Stimulated activated CD8-positive, alpha-beta memory T cell treated with anti-CD3 and anti-CD28 coated beads, Interleukin-4, amount 100 ng/mL, for 4 hours (primary cell): ENCODE data around the gene WEE1.
"Not testable (repeated sequence)": the region's sequence is repeated elsewhere in the genome, so short reads cannot be mapped to it uniquely, and the experiment has no call there.

Experiments used
- DNase-seq, 2 donors: peaks; one replicate each; pipeline ENCODE4 v3.0.0-alpha.2; 2020; ENCODE audit warnings: low read depth in 2 of 2, low spot score in 1 of 2

WEE1 gene

GRCh38 chr11:9573052-9573774 is at the start of gene WEE1:
TSS of gene WEE1 (plus strand) at chr11:9573670. CDS start at chr11:9573934, 264 bp downstream.
- DNase-seq = peak; percentile 88 to 94

DNA sequence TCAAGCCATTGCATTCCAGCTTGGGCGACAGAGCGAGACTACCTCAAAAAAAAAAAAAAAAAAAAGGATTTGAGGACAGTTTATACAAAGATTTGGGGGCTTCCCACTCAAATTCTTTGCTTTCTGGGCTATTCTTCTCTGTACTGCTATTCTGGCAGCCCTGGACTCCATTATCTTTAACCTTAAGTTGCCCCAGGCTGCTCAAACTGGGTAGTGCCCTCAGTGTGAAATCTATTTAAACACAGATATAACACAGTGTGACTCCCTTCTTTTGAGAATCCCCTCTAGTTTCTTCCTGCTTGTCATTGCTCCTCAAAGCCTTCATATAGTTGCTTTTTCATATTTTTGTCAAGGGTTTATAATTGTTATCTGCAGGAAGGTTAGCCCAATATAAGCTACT is 49.5 kb upstream of the WEE1 start:
- no peak for DNase-seq

DNA sequence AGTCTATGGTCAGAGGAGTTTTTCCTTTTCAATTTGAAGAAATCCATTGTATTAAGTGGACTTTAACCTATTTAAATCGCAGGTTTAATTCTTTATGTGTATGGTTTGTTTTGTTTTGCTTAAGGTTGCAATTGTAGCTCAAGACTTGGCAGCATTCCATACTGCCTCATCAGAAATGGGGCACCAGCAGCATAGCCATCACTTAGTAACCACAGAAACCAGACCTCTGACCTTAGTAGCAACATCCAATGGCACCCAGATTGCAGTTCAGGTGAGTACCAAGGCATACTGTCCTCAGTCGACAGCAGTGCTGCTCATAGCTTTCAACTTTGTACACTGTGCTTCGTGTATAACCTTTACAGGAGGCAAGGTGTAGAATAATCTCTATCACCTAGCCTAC is 48.4 kb upstream of the WEE1 start:
- no peak for DNase-seq

DNA sequence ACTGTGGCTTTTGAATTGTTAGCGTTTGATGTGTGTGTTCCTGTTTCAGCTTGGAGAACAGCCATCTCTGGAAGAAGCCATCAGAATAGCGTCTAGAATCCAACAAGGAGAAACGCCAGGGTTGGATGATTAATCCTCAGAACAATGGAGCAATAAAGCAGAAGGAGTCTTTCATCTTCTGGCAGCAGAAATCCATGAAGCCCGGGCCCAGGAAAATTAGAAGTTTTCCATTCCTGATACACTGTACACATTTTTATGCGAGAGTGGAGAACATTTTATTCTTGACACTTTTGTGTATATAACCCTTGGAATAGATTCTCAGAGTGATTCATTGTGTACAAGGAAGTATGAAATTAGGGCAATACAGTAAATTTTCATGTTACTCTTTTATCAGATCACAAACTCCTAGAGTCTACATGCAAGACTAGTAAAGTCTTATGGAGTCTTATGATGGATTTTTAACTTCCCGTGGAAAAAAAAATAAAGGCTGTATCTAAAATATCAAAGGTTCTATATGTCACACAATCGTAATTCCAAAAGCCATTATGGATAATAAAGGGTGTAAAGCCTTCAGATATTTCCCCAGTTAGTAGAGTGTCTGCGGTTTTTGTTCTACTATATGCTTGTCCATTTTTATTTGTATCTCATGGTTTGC is 45.9 kb upstream of the WEE1 start:
- no peak for DNase-seq

DNA sequence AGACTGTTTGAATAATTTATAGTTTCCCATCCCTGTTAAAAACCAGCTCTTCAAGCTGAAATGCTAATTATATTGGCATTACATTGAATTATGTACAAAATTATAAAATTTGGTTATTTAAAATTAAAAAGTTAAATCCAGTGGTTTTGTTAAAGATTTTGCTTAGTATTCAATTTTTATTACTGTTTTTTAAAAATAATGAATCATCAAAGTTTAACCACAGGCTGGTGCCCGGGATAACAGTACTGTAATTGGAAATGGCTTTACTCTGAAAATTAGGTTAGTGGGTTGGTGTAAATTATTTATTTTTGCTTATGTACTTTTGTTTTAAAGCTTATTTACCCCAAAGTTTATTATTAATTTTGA is 45.4 kb upstream of the WEE1 start:
- DNase-seq = no peak

- no peak for DNase-seq
Observed at GRCh38 chr11:9528573-9529333, 44.7 kb upstream of the WEE1 start.

- DNase-seq = no peak
Observed at GRCh38 chr11:9529334-9529650, 44.2 kb upstream of the WEE1 start.

DNA sequence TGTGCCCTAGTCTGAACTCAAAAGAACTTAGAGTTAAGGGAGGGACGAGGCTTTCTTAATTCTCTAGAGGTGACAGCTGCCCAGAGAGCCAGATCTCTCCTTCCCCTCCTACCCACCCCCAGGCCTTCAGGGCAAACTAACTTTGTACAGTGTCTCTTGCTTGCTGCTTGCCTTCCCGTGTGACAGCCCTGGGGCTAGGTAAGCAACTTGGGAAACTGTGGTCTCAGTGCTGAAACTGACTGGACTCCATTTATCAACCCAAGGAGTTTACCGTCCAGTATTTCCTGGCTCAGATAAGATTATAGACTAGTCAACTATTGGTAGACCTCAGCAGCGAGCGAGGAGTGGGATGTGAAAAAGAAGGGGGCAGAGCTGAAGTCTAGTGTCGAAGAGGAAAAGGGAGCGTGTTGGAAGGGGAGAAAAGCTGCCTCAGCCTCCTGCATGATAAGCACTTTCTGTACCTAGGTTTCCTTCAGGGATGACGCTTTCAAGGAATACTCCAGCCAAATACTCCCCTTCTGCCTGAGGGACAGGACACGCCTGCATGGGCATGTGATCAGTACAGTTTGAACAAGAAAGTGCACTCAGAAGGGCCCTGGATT is 43.3 kb upstream of the WEE1 start:
- no peak for DNase-seq

GRCh38 chr11:9530901-9531625 is 42.4 kb upstream of the WEE1 start:
- no peak for DNase-seq

DNA sequence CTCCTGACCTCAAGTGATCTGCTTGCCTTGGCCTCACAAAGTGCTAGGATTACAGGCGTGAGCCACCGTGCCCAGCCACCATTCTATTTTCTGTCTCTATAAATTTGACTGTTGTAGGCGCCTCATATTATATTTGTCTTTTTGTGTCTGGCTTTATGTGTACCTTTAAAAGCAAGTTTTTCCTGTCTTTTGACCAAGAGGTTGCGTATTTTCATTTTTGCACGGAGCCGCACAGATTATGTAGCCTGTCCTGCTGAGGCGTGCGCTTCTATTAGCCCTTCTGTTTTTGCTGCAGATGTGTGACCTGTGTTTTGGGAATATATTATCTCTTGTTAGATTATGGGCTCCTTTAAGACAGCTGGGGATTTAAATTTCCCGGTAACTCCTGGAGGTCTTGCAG is 40.4 kb upstream of the WEE1 start:
- no peak for DNase-seq

DNA sequence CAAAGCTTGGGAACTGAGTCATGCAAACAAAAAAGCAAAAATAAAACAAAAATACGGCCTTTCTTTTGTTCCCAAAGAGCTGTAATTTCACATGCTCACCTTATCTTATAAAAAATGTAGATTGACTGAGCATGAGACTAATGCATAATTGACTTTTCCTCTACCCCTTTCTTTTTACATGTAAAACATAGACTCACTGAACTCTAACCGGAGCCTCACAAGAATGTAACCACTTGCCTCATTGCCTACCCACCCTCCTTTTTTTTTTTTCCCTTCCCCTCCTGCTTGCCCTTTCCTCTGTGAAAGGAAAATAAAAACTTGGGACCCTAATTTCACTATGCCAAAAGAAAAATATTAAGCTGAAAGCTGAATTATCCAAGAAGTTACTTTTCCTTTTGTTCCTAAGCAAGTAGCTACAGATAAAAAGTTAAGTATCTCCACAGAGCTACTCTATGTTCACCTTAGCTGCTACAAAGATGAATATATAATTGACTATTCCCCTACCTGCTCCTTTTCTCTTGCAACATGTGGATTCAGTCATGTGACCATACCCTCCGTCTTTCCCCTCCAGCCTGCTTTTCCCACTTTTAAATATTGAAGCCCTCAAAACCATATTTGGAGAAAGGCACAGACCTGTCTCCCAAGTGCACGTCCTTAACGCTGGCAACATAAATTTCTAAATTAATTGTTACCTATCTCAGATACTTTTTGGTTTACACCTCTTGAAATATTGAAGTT is 39.6 kb upstream of the WEE1 start:
- DNase-seq = no peak

- peak; percentile 58 to 80 for DNase-seq
Observed at GRCh38 chr11:9535189-9535781, 38.2 kb upstream of the WEE1 start.

DNA sequence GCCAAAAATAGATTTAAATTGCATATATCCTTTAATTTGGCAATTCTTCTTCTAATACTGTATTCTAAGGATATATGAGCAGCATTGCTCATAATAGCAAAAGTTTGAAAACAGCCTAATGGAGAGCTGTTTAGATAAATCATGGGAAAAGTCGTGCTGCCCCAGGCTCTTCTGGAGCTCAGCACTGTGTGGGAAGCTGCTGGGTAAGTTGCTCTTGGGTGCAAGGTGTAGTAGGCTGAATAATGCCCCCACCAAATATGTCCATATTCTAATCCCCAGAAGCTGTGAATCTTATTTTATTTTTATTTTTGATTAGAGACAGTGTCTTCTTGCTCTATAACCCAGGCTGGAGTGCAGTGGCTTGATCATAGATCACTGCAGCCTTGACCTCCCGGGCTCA is 34.9 kb upstream of the WEE1 start:
- DNase-seq = no peak

GRCh38 chr11:9549216-9549615 is 24.3 kb upstream of the WEE1 start:
- not testable (repeated sequence) for DNase-seq

GRCh38 chr11:9550191-9550628 is 23.3 kb upstream of the WEE1 start:
- no peak for DNase-seq

GRCh38 chr11:9561279-9561982 is 12.0 kb upstream of the WEE1 start:
- no peak for DNase-seq

DNA sequence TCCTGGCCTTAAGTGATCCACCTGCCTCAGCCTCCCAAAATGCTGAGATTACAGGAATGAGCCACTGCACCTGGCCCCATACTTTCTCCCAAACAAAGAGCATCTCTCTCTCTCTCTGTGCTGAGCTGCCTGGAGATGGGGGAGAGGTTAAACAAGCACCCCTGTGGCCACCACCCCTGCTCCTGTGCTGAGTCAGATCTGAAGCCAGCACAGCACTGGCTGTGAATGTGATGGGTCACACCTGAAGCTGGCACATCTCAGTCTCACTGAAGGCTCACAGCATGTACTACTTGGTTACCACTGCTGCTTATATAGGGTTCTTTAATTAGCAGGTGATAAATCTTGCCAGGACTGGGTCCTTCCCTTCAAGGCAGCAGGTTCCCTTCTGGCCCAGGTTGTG is 10.8 kb upstream of the WEE1 start:
- no peak for DNase-seq

GRCh38 chr11:9563196-9563730 is 10.2 kb upstream of the WEE1 start:
- DNase-seq = no peak

DNA sequence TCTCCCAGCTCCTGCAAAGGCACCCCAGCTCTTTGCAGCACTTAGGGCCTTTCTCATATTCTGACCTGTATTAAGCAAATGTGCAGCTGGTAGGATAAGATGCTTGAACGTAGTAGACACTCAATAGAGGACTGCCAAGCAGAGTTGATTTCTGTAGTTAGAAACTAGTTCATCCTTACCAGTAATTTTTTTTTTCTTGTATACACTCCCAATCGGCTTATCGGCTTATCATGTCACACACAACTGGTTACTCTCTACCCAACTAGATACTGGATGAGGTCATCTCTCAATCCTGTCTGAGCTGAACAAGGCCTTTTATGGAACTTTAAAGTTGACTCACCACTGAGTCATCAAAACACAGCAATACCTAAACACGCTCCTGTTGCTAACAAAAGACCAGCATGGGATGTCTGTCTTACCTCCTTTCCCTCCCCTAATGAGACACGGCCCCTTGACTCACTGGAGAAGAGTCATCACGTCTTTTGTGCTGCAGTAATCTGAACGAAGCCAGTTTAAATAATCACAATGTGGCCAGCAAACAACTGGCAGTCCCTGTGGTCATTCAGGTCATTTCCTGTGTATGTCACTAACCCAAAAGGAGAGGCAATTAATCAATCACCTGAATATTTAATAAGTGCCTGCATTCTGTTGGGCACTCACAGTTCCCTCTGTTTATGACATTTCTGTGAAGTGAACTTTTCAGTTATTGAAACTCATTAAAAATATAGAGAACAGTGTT is 7.5 kb upstream of the WEE1 start:
- peak in 1 of 2 donors; percentile 25 for DNase-seq
